Parathyroid adenoma (tissue), 2 donors: ENCODE data around the gene SCN7A.

Source experiments
- H2AFZ ChIP-seq: fragments of 300-600 bp; sonication (generic); one replicate; pipeline ENCODE4 v1.7.0; 2017; ENCODE audit warnings: antibody characterized with exemption, mild to moderate bottlenecking
- H3K27ac ChIP-seq: fragments of 300-600 bp; sonication (generic); one replicate; pipeline ENCODE4 v1.7.0; 2017
- H3K27me3 ChIP-seq: fragments of 300-600 bp; sonication (generic); one replicate; pipeline ENCODE4 v1.7.0; 2017; ENCODE audit warnings: low read length; ENCODE audit not compliant: control insufficient read depth, insufficient read depth
- H3K36me3 ChIP-seq: fragments of 300-600 bp; sonication (generic); one replicate; pipeline ENCODE4 v1.7.0; 2017; ENCODE audit warnings: low read length; ENCODE audit not compliant: control insufficient read depth, insufficient read depth
- H3K4me1 ChIP-seq: fragments of 300-600 bp; sonication (generic); one replicate; pipeline ENCODE4 v1.7.0; 2017; ENCODE audit warnings: control low read depth
- H3K4me2 ChIP-seq: fragments of 300-600 bp; sonication (generic); one replicate; pipeline ENCODE4 v1.7.0; 2017; ENCODE audit warnings: low read length
- H3K4me3 ChIP-seq: fragments of 300-600 bp; sonication (generic); one replicate; pipeline ENCODE4 v1.7.0; 2017; ENCODE audit warnings: low read depth, low read length
- H3K79me2 ChIP-seq: fragments of 300-600 bp; sonication (generic); one replicate; pipeline ENCODE4 v1.7.0; 2017; ENCODE audit warnings: control low read depth
- H3K9ac ChIP-seq: fragments of 300-600 bp; sonication (generic); one replicate; pipeline ENCODE4 v1.7.0; 2017; ENCODE audit warnings: mild to moderate bottlenecking
- H3K9me3 ChIP-seq: fragments of 300-600 bp; sonication (generic); one replicate; pipeline ENCODE4 v1.7.0; 2017; ENCODE audit warnings: low read length; ENCODE audit not compliant: control insufficient read depth
- CTCF ChIP-seq: fragments of 300-600 bp; sonication (generic); IDR thresholded peaks from one replicate; pipeline ENCODE4 v1.7.0; 2017; ENCODE audit warnings: antibody characterized with exemption, mild to moderate bottlenecking
- donor health status: primary hyperparathyroidism.

The SCN7A gene

GRCh38 chr2:166388481-166389070 lies 105.5 kb downstream of the SCN7A start:
- TF ChIP-seq CTCF, result no peak
- H3K27ac ChIP-seq, result no peak overlapping the region
- H3K79me2 ChIP-seq, result no peaks in the 10 kb centered on the region
- no peaks in the 10 kb centered on the region for H3K36me3 ChIP-seq
- no peak overlapping the region for H2AFZ ChIP-seq
- H3K4me1 ChIP-seq, result no peaks in the 10 kb centered on the region
- no peak overlapping the region for H3K9ac ChIP-seq
- H3K9me3 ChIP-seq, result no peaks in the 10 kb centered on the region
- H3K4me3 ChIP-seq, result no peak overlapping the region
- no peak overlapping the region for H3K4me2 ChIP-seq
- H3K27me3 ChIP-seq, result no peaks in the 10 kb centered on the region

GRCh38 chr2:166385313-166385712 lies 108.7 kb downstream of the SCN7A start:
- Histone ChIP-seq H3K9me3 (no peaks in the 10 kb centered on the region), H3K9ac (no peak overlapping the region), H3K27me3 (no peaks in the 10 kb centered on the region), H3K36me3 (no peaks in the 10 kb centered on the region), H3K4me1 (no peaks in the 10 kb centered on the region), H3K27ac (no peak overlapping the region), H3K4me3 (no peak overlapping the region), H2AFZ (no peak overlapping the region), H3K4me2 (no peak overlapping the region), H3K79me2 (no peaks in the 10 kb centered on the region)
- TF ChIP-seq CTCF, result no peak

- no peak overlapping the region for H3K9ac ChIP-seq
- no peaks in the 10 kb centered on the region for H3K36me3 ChIP-seq
- no peak overlapping the region for H3K27ac ChIP-seq
- no peak overlapping the region for H2AFZ ChIP-seq
- H3K79me2 ChIP-seq, result no peaks in the 10 kb centered on the region
- no peaks in the 10 kb centered on the region for H3K4me1 ChIP-seq
- H3K4me3 ChIP-seq, result no peak overlapping the region
- no peak overlapping the region for H3K4me2 ChIP-seq
- no peaks in the 10 kb centered on the region for H3K27me3 ChIP-seq
- peak; percentile 36 for TF ChIP-seq CTCF
- no peaks in the 10 kb centered on the region for H3K9me3 ChIP-seq
These were observed 109.3 kb downstream of the SCN7A start for GRCh38 chr2:166384774-166385173.

GRCh38 chr2:166382448-166382847 lies 111.6 kb downstream of the SCN7A start:
- Histone ChIP-seq H3K27me3 (no peaks in the 10 kb centered on the region), H3K36me3 (no peaks in the 10 kb centered on the region), H2AFZ (no peak overlapping the region), H3K4me2 (no peak overlapping the region), H3K9ac (no peak overlapping the region), H3K79me2 (no peaks in the 10 kb centered on the region), H3K4me1 (no peaks in the 10 kb centered on the region), H3K27ac (no peak overlapping the region), H3K9me3 (no peaks in the 10 kb centered on the region), H3K4me3 (no peak overlapping the region)
- TF ChIP-seq CTCF, result no peak

- Histone ChIP-seq H3K27me3 (no peaks in the 10 kb centered on the region), H3K4me2 (no peak overlapping the region), H3K9me3 (no peaks in the 10 kb centered on the region), H3K9ac (no peak overlapping the region), H3K36me3 (no peaks in the 10 kb centered on the region), H3K27ac (no peak overlapping the region), H3K79me2 (no peaks in the 10 kb centered on the region), H2AFZ (no peak overlapping the region), H3K4me3 (no peak overlapping the region), H3K4me1 (no peaks in the 10 kb centered on the region)
- TF ChIP-seq CTCF, result no peak
These were observed 113.4 kb downstream of the SCN7A start for GRCh38 chr2:166380615-166381014.
